SIG-M5 treated with dmso at 0.1 percent for 504 hours (cell line): ENCODE results near the gene MSI2.
A peak's percentile ranks its signal among the peaks of the same experiment; 100 is the strongest.

ENCODE experiments used
- DNase-seq: peaks from one replicate; lab custom pipeline; 2025; ENCODE audit not compliant: unreplicated experiment; lab: John Stamatoyannopoulos, UW

Gene MSI2

GRCh38 chr17:57563958-57564357 lies 307.6 kb downstream of the MSI2 start:
- no peak for DNase-seq

GRCh38 chr17:57565176-57565575 lies 308.9 kb downstream of the MSI2 start:
- no peak for DNase-seq

- no peak for DNase-seq
Measured at GRCh38 chr17:57566721-57567120, 310.4 kb downstream of the MSI2 start.

GRCh38 chr17:57567251-57567650 lies 310.9 kb downstream of the MSI2 start:
- no peak for DNase-seq

- no peak for DNase-seq
Measured at GRCh38 chr17:57568340-57568739, 312.0 kb downstream of the MSI2 start.

- no peak for DNase-seq
Measured at GRCh38 chr17:57569021-57569420, 312.7 kb downstream of the MSI2 start.

- no peak for DNase-seq
Measured at GRCh38 chr17:57569853-57570252, 313.5 kb downstream of the MSI2 start.

GRCh38 chr17:57570724-57571344 lies 314.5 kb downstream of the MSI2 start:
- DNase-seq: no peak

- no peak for DNase-seq
Measured at GRCh38 chr17:57572062-57572461, 315.7 kb downstream of the MSI2 start.

- no peak for DNase-seq
Measured at GRCh38 chr17:57572600-57572999, 316.3 kb downstream of the MSI2 start.

- DNase-seq: no peak
Measured at GRCh38 chr17:57574040-57574513, 317.8 kb downstream of the MSI2 start.

GRCh38 chr17:57576744-57577143 lies 320.4 kb downstream of the MSI2 start:
- no peak for DNase-seq

GRCh38 chr17:57577751-57578607 lies 321.7 kb downstream of the MSI2 start:
- peak; percentile 78 for DNase-seq

GRCh38 chr17:57578608-57579225 lies 322.4 kb downstream of the MSI2 start:
- no peak for DNase-seq

- DNase-seq: no peak
Measured at GRCh38 chr17:57579245-57579644, 322.9 kb downstream of the MSI2 start.

- DNase-seq: no peak
Measured at GRCh38 chr17:57580055-57580739, 323.9 kb downstream of the MSI2 start.

GRCh38 chr17:57582881-57583756 lies 326.8 kb downstream of the MSI2 start:
- DNase-seq: peak; percentile 72

- DNase-seq: no peak
Measured at GRCh38 chr17:57584050-57584551, 327.8 kb downstream of the MSI2 start.

- no peak for DNase-seq
Measured at GRCh38 chr17:57585341-57586195, 329.2 kb downstream of the MSI2 start.
